Spinal cord (tissue), 10 donors: ENCODE measurements around the gene SLC16A4. TPM values are rescaled to one million over a fixed set of nuclear protein-coding genes. Genes with fewer than 3 reads are reported as not detected.

Experiments
- DNase-seq, 6 donors: peaks; one replicate each; pipeline versions ENCODE4 v3.0.0 to v3.0.0-alpha.2; 2013 to 2015; ENCODE audit warnings: low spot score in 6 of 6, low read depth in 4 of 6
- H3K27ac ChIP-seq: one replicate; pipeline ENCODE4 v1.5.1; 2013; ENCODE audit warnings: low read depth, low read length, control low read depth
- H3K27me3 ChIP-seq: one replicate; pipeline ENCODE4 v1.6.1; 2013; ENCODE audit warnings: low read length; ENCODE audit not compliant: control insufficient read depth, insufficient read depth
- H3K36me3 ChIP-seq: one replicate; pipeline ENCODE4 v1.6.1; 2013; ENCODE audit warnings: low read length; ENCODE audit not compliant: control insufficient read depth, insufficient read depth
- H3K4me1 ChIP-seq: one replicate; pipeline ENCODE4 v1.6.1; 2013; ENCODE audit warnings: low read length; ENCODE audit not compliant: control insufficient read depth, insufficient read depth
- H3K4me3 ChIP-seq: one replicate; pipeline ENCODE4 v1.5.1; 2013; ENCODE audit warnings: low read depth, low read length, control low read depth
- H3K9me3 ChIP-seq: one replicate; pipeline ENCODE4 v1.6.1; 2013; ENCODE audit warnings: low read length; ENCODE audit not compliant: control insufficient read depth, insufficient read depth
- WGBS: methylation state at CpG from one replicate; pipeline ENCODE4 v1.1.5; 2013; ENCODE audit warnings: missing lambda C conversion rate; ENCODE audit not compliant: insufficient coverage; 5-methylcytosine and 5-hydroxymethylcytosine counted together
- polyA plus RNA-seq, 2 donors: library from polyadenylated mRNA; unstranded; fragments of 120-200 nt; gene quantifications; one replicate each; pipeline ENCODE4 v1.2.1, GENCODE V29; 2013; ENCODE audit not compliant: insufficient read length in 2 of 2
- total RNA-seq, 2 donors: library from RNA; depleted of rRNA in 1 of 2; stranded (reverse); fragments of 120-200 nt in 1 of 2; fragments of >200 nt in 1 of 2; gene quantifications; one replicate each; pipeline versions ENCODE4 v1.2.3 to v1.2.4, GENCODE V29; 2013 to 2014
- donor health status: healthy.

The SLC16A4 gene
- total and polyA plus RNA-seq, 4 donors, result 7.7 to 27.5 (median 16.8) TPM

GRCh38 chr1:110347182-110347893 lies 43.5 kb downstream of the SLC16A4 start:
- WGBS, result 58% methylated on average over 12 of the region's 14 CpGs
- peaks cover 6% of the 10 kb centered on the region for H3K4me1 ChIP-seq

GRCh38 chr1:110346690-110347089 lies 44.1 kb downstream of the SLC16A4 start:
- H3K27me3 ChIP-seq, result no peaks in the 10 kb centered on the region
- H3K4me3 ChIP-seq, result no peak overlapping the region
- peaks cover 10% of the 10 kb centered on the region for H3K4me1 ChIP-seq
- no peaks in the 10 kb centered on the region for H3K9me3 ChIP-seq
- no peak overlapping the region for H3K27ac ChIP-seq
- H3K36me3 ChIP-seq, result peaks cover 6% of the 10 kb centered on the region
- no peak for DNase-seq
- 38% methylated on average over 8 of the region's 9 CpGs for WGBS

More at GRCh38 chr1:110347182-110347893, 43.5 kb downstream of the SLC16A4 start:
- Histone ChIP-seq H3K27me3 (no peaks in the 10 kb centered on the region), H3K9me3 (no peaks in the 10 kb centered on the region), H3K36me3 (peaks cover 3% of the 10 kb centered on the region), H3K27ac (no peak overlapping the region), H3K4me3 (no peak overlapping the region)
- peak in 1 of 6 donors; percentile 14 for DNase-seq

- DNase-seq, result no peak
- Histone ChIP-seq H3K27ac (no peak overlapping the region), H3K4me1 (peaks cover 22% of the 10 kb centered on the region), H3K4me3 (no peak overlapping the region), H3K36me3 (peaks cover 18% of the 10 kb centered on the region), H3K27me3 (no peaks in the 10 kb centered on the region), H3K9me3 (no peaks in the 10 kb centered on the region)
- WGBS, result 100% methylated on average over 1 of the region's 3 CpGs
These were observed 45.3 kb downstream of the SLC16A4 start for GRCh38 chr1:110345480-110345879.

GRCh38 chr1:110344152-110344551 lies 46.7 kb downstream of the SLC16A4 start:
- no peak overlapping the region for H3K4me3 ChIP-seq
- H3K4me1 ChIP-seq, result peaks cover 29% of the 10 kb centered on the region
- WGBS, result no CpG with 5 or more reads among the region's 3 CpGs

GRCh38 chr1:110343249-110343648 lies 47.6 kb downstream of the SLC16A4 start:
- Histone ChIP-seq H3K4me3 (no peak overlapping the region), H3K27ac (no peak overlapping the region), H3K27me3 (no peaks in the 10 kb centered on the region), H3K4me1 (peaks cover 29% of the 10 kb centered on the region), H3K36me3 (peaks cover 22% of the 10 kb centered on the region), H3K9me3 (no peaks in the 10 kb centered on the region)
- no CpG with 5 or more reads among the region's 2 CpGs for WGBS
- no peak for DNase-seq

More at GRCh38 chr1:110344152-110344551, 46.7 kb downstream of the SLC16A4 start:
- no peak for DNase-seq
- no peaks in the 10 kb centered on the region for H3K9me3 ChIP-seq
- peaks cover 22% of the 10 kb centered on the region for H3K36me3 ChIP-seq
- H3K27me3 ChIP-seq, result no peaks in the 10 kb centered on the region
- H3K27ac ChIP-seq, result no peak overlapping the region

- Histone ChIP-seq H3K27me3 (no peaks in the 10 kb centered on the region), H3K4me3 (no peak overlapping the region), H3K36me3 (peaks cover 22% of the 10 kb centered on the region), H3K4me1 (peaks cover 35% of the 10 kb centered on the region), H3K9me3 (no peaks in the 10 kb centered on the region), H3K27ac (no peak overlapping the region)
- no peak for DNase-seq
- WGBS, result 43% methylated on average over 7 of the region's 9 CpGs
These were observed 48.9 kb downstream of the SLC16A4 start for GRCh38 chr1:110341872-110342331.

- H3K27ac ChIP-seq, result no peak overlapping the region
- peaks cover 30% of the 10 kb centered on the region for H3K4me1 ChIP-seq
- no peaks in the 10 kb centered on the region for H3K9me3 ChIP-seq
- H3K36me3 ChIP-seq, result peaks cover 19% of the 10 kb centered on the region
- WGBS, result 75% methylated on average over 24 of the region's 27 CpGs
- H3K4me3 ChIP-seq, result no peak overlapping the region
- no peak for DNase-seq
- H3K27me3 ChIP-seq, result no peaks in the 10 kb centered on the region
These were observed 49.5 kb downstream of the SLC16A4 start for GRCh38 chr1:110341146-110341871.

- peaks cover 30% of the 10 kb centered on the region for H3K4me1 ChIP-seq
- H3K9me3 ChIP-seq, result no peaks in the 10 kb centered on the region
- 4% methylated on average over 6 of the region's 9 CpGs for WGBS
- DNase-seq, result peak in 1 of 6 donors; percentile 13
- no peaks in the 10 kb centered on the region for H3K27me3 ChIP-seq
- H3K4me3 ChIP-seq, result peak overlapping the region; percentile 94
- H3K27ac ChIP-seq, result peak overlapping the region; percentile 100
- H3K36me3 ChIP-seq, result peaks cover 19% of the 10 kb centered on the region
These were observed 50.7 kb downstream of the SLC16A4 start for GRCh38 chr1:110340207-110340468.

- Histone ChIP-seq H3K27ac (peak overlapping the region; percentile 100), H3K9me3 (no peaks in the 10 kb centered on the region), H3K4me3 (peak overlapping the region; percentile 94), H3K36me3 (peaks cover 19% of the 10 kb centered on the region), H3K4me1 (peaks cover 30% of the 10 kb centered on the region), H3K27me3 (no peaks in the 10 kb centered on the region)
- DNase-seq, result peak in 1 of 6 donors; percentile 73
- WGBS, result under 1% methylated on average over 72 of the region's 77 CpGs
These were observed 51.2 kb downstream of the SLC16A4 start for GRCh38 chr1:110339407-110340206.
